ENCODE data around the gene GLUL. TPM values are rescaled to one million over a fixed set of nuclear protein-coding genes. Genes with fewer than 3 reads are reported as not detected.
"Not testable (repeated sequence)": the region's sequence is repeated elsewhere in the genome, so short reads cannot be mapped to it uniquely, and the experiment has no call there.

The GLUL gene
- total RNA-seq, 1 experiment from 2014 or later, result 221 TPM

DNA sequence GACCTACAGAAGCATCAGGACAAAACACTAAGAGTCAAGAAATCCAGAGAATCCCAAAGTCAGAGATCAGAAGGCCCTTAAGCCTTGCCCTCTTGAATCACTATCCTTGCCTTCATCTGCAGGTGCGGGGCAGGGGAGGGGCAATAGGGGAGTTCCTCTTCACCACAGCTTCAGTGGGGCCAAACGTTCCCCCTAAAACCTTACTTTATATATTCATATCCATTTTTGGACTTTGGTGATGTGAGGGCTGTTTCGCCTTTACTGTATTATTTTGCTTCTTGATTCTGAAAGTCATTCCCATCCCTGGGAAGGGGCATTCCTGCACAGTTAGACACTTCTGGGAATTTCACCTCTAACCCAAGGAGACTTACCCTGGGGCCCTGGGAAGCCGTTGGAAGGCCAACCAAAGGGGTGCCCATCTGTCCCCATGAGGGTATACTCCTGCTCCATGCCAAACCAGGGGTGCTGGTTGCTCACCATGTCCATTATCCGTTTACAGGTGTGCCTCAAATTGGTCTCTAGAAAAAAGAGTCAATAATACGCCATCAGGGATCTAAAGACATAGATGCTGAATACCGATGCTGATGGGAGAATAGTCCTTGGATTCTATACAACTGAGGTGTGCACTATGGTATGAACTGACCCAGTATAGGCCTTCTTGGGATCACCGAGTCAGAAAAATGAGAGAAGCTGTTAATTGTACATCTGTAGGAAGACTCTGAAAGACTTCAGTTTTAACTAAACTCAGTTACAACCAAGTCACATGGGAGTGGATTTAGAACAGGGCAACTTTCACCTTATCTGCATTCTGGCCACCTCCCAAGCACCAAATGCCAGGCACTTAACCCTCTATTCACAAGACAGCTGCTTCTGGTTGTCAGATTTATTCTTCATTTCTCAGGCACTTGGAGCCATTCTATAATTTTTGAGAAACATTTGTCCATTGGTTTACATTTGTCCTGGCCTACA, 5.4 kb downstream of the GLUL start:
- no peaks in the 10 kb centered on the region for H3K9me3 ChIP-seq (replicated peaks)
- no peak overlapping the region for H3K4me3 ChIP-seq
- no peaks in the 10 kb centered on the region for H3K4me1 ChIP-seq
- no peaks in the 10 kb centered on the region for H3K27me3 ChIP-seq
- H3K36me3 ChIP-seq, result peaks cover 70% of the 10 kb centered on the region
- no peak for DNase-seq
- H3K27ac ChIP-seq, result no peak overlapping the region

GRCh38 chr1:182384387-182384960, 7.1 kb downstream of the GLUL start:
- Histone ChIP-seq H3K36me3 (peaks cover 70% of the 10 kb centered on the region), H3K4me3 (no peak overlapping the region), H3K27me3 (no peaks in the 10 kb centered on the region), H3K4me1 (no peaks in the 10 kb centered on the region), H3K27ac (no peak overlapping the region), H3K9me3 (replicated peaks) (no peaks in the 10 kb centered on the region)
- DNase-seq, result no peak

GRCh38 chr1:182383934-182384333, 7.7 kb downstream of the GLUL start:
- H3K36me3 ChIP-seq, result peaks cover 70% of the 10 kb centered on the region
- no peak overlapping the region for H3K27ac ChIP-seq
- H3K4me3 ChIP-seq, result no peak overlapping the region
- DNase-seq, result no peak
- H3K4me1 ChIP-seq, result no peaks in the 10 kb centered on the region
- no peaks in the 10 kb centered on the region for H3K27me3 ChIP-seq
- no peaks in the 10 kb centered on the region for H3K9me3 ChIP-seq (replicated peaks)

- H3K36me3 ChIP-seq, result peaks cover 66% of the 10 kb centered on the region
- H3K4me1 ChIP-seq, result no peaks in the 10 kb centered on the region
- H3K4me3 ChIP-seq, result no peak overlapping the region
- DNase-seq, result no peak
- no peak overlapping the region for H3K27ac ChIP-seq
- no peaks in the 10 kb centered on the region for H3K9me3 ChIP-seq (replicated peaks)
- H3K27me3 ChIP-seq, result no peaks in the 10 kb centered on the region
These were observed 8.4 kb downstream of the GLUL start for GRCh38 chr1:182383037-182383661.

GRCh38 chr1:182381962-182382819, 9.4 kb downstream of the GLUL start:
- no peak overlapping the region for H3K27ac ChIP-seq
- H3K9me3 ChIP-seq (replicated peaks), result no peaks in the 10 kb centered on the region
- DNase-seq, result no peak
- no peaks in the 10 kb centered on the region for H3K27me3 ChIP-seq
- H3K4me3 ChIP-seq, result no peak overlapping the region
- H3K36me3 ChIP-seq, result peaks cover 56% of the 10 kb centered on the region
- H3K4me1 ChIP-seq, result no peaks in the 10 kb centered on the region

GRCh38 chr1:182380199-182380598, 11.4 kb downstream of the GLUL start:
- H3K36me3 ChIP-seq, result peaks cover 36% of the 10 kb centered on the region
- no peak overlapping the region for H3K4me3 ChIP-seq
- DNase-seq, result no peak
- H3K9me3 ChIP-seq (replicated peaks), result no peaks in the 10 kb centered on the region
- H3K4me1 ChIP-seq, result no peaks in the 10 kb centered on the region
- no peaks in the 10 kb centered on the region for H3K27me3 ChIP-seq
- H3K27ac ChIP-seq, result no peak overlapping the region

DNA sequence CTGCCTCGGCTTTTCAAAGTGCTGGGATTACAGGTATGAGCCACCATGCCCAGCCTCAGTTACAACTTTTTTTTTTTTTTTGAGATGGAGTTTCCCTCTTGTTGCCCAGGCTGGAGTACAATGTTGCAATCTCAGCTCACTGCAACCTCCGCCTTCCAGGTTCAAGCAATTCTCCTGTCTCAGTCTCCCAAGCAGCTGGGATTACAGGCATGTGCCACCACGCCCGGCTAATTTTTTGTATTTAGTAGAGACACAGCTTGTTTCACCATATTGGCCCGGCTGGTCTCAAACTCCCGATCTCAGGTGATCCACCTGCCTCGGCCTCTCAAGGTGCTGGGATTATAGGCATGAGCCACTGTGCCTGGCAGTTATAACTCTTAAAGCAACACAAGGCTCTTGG, 11.8 kb downstream of the GLUL start:
- H3K4me1 ChIP-seq; H3K27ac ChIP-seq; H3K9me3 ChIP-seq (replicated peaks); DNase-seq; H3K27me3 ChIP-seq; H3K4me3 ChIP-seq: not testable (repeated sequence)
- peaks cover 34% of the 10 kb centered on the region for H3K36me3 ChIP-seq

DNA sequence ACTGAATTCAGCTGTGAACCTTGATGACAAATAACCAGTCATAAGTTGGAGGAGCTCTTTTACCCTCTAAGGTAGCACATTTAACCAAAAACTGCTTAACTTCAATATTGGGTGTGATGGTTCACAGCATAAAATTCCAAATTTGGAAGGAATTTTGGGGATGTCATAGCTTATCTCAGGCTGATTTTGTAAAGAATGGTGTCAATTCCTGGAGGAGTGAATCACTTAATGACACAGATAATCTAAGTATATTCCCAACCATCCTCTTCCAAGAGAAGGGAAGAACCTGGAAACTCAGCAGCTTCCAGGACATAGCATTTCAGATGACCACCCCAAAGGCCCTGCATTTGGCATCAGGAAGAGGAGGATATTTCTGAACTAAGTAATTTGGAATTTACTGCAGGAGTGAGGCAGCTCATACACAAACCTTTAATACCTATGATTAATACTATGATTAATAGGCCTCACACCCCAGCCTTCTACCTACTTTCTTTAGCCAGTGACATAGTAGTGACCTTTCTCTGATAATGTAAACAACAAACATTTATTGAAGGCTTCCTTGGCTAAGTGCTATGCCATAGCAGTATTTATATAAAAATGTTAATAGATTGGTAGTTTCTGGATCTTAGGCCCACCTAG, 14.5 kb downstream of the GLUL start:
- DNase-seq, result no peak
- no peaks in the 10 kb centered on the region for H3K4me1 ChIP-seq
- no peak overlapping the region for H3K4me3 ChIP-seq
- no peaks in the 10 kb centered on the region for H3K27me3 ChIP-seq
- no peak overlapping the region for H3K27ac ChIP-seq
- no peaks in the 10 kb centered on the region for H3K9me3 ChIP-seq (replicated peaks)
- peaks cover 8% of the 10 kb centered on the region for H3K36me3 ChIP-seq

DNA sequence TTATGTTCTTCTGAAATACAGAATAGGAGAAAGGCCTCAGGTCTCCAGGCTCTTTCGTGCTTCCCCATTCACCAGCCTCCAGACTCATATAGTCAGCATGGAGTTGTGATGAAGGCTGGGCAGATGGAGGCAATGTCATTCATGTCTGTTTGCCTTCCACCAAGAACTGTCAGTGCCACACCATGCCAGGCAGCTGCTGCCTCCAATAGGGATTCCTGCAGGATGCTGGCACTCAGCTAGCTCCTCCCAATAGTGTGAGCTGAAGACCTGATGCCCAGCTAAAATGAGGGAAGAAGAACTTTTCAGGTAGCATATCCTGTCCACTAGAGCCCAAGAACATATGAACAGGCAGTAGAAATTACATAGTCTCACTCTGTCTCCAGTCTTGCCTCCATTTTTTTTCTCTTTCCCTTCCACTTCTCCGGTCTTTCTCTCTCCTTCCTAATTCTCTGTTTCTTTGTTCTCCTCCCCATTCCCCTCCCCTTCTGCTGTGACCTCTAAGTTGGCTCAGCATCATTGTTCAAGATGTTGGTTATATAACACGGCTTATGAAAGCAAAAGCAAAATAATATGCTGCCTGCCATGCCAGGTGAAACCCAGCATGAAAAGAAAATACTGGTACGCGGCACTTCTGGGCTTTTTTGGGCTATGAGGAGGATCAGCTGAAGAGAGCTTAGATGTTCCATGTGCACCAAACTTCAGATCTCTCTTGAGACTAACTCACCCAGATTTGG, 17.3 kb downstream of the GLUL start:
- no peak for DNase-seq
- Histone ChIP-seq H3K9me3 (replicated peaks) (no peaks in the 10 kb centered on the region), H3K4me1 (no peaks in the 10 kb centered on the region), H3K27me3 (no peaks in the 10 kb centered on the region), H3K27ac (no peak overlapping the region), H3K36me3 (no peaks in the 10 kb centered on the region), H3K4me3 (no peak overlapping the region)

- no peaks in the 10 kb centered on the region for H3K9me3 ChIP-seq (replicated peaks)
- H3K4me3 ChIP-seq, result no peak overlapping the region
- H3K27ac ChIP-seq, result no peak overlapping the region
These were observed 21.1 kb downstream of the GLUL start for GRCh38 chr1:182370532-182370931.

DNA sequence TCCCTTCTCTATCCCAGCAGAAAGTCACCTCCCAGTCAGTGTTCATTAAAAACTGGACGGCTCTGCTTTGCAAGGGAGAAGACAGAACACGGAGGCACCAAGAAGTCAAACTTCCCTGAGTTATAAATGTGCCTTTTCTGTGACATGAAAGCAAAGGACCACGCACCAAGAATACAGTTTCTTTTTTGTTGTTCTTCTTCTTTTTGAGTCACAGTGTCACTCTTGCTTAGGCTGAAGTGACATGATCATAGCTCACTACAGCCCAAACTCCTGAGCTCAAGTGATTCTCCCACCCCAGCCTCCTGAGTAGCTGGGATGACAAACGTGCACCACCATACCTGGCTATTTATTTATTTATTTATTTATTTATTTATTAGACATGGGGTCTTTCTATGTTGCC, 22.7 kb downstream of the GLUL start:
- no peaks in the 10 kb centered on the region for H3K4me1 ChIP-seq
- no peak overlapping the region for H3K27ac ChIP-seq
- DNase-seq, result no peak
- no peaks in the 10 kb centered on the region for H3K27me3 ChIP-seq
- H3K9me3 ChIP-seq (replicated peaks), result no peaks in the 10 kb centered on the region
- H3K36me3 ChIP-seq, result no peaks in the 10 kb centered on the region
- no peak overlapping the region for H3K4me3 ChIP-seq

More at GRCh38 chr1:182370532-182370931, 21.1 kb downstream of the GLUL start:
- no peak for DNase-seq
- Histone ChIP-seq H3K27me3 (no peaks in the 10 kb centered on the region), H3K36me3 (no peaks in the 10 kb centered on the region), H3K4me1 (no peaks in the 10 kb centered on the region)

GRCh38 chr1:182368358-182368757, 23.2 kb downstream of the GLUL start:
- no peak for DNase-seq
- H3K4me3 ChIP-seq, result no peak overlapping the region
- no peaks in the 10 kb centered on the region for H3K27me3 ChIP-seq
- no peaks in the 10 kb centered on the region for H3K36me3 ChIP-seq
- H3K4me1 ChIP-seq, result no peaks in the 10 kb centered on the region
- no peak overlapping the region for H3K27ac ChIP-seq
- no peaks in the 10 kb centered on the region for H3K9me3 ChIP-seq (replicated peaks)

- Histone ChIP-seq H3K36me3 (no peaks in the 10 kb centered on the region), H3K4me3 (no peak overlapping the region), H3K4me1 (no peaks in the 10 kb centered on the region), H3K27ac (no peak overlapping the region), H3K27me3 (no peaks in the 10 kb centered on the region), H3K9me3 (replicated peaks) (no peaks in the 10 kb centered on the region)
- DNase-seq, result no peak
These were observed 23.7 kb downstream of the GLUL start for GRCh38 chr1:182367926-182368325.

DNA sequence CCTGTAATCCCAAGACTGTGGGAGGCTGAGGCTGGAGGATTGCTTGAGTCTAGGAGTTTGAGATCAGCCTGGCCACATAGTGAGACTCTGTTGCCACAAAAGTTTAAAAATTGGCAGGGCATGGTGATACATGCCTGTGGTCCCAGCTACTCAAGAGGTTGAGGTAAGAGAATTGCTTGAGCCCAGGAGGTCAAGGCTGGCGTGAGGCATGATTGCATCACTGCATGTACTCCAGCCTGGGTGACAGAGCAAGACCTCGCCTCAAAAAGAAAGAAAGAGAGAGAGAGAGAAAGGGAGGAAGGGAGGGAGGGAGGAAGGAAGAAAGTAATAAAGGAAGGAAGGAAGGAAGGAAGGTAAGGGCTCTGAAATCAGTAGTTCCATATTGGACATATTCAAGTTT, 25.0 kb downstream of the GLUL start:
- no peak for DNase-seq
- H3K4me3 ChIP-seq, result no peak overlapping the region
- no peak overlapping the region for H3K27ac ChIP-seq
- no peaks in the 10 kb centered on the region for H3K36me3 ChIP-seq
- no peaks in the 10 kb centered on the region for H3K27me3 ChIP-seq
- H3K4me1 ChIP-seq, result no peaks in the 10 kb centered on the region
- H3K9me3 ChIP-seq (replicated peaks), result no peaks in the 10 kb centered on the region
